Measurements from ENCODE around the gene LSM12. TPM values are rescaled to one million over a fixed set of nuclear protein-coding genes. Genes with fewer than 3 reads are reported as not detected.
"Not testable (repeated sequence)": the region's sequence is repeated elsewhere in the genome, so short reads cannot be mapped to it uniquely, and the experiment has no call there.

The LSM12 gene
- total RNA-seq, 1 donor from 2014 or later = 55.4 TPM

- no peak for DNase-seq (ENCODE audit: low spot score, unreplicated experiment)
- H3K9me3 Mint-ChIP-seq (ENCODE audit: low read depth) = no peaks in the 10 kb centered on the region
- no peak overlapping the region for H3K27ac Mint-ChIP-seq
- no peak overlapping the region for H3K4me3 Mint-ChIP-seq (ENCODE audit: low read depth)
- H3K27me3 Mint-ChIP-seq = no peaks in the 10 kb centered on the region
- TF ChIP-seq CTCF (IDR thresholded peaks at IDR 0.05; ENCODE audit: unreplicated experiment) = no peak
- peaks cover 2% of the 10 kb centered on the region for H3K36me3 Mint-ChIP-seq (ENCODE audit: insufficient read depth)
- H3K4me1 Mint-ChIP-seq (ENCODE audit: low read depth) = peaks cover 4% of the 10 kb centered on the region
These were observed 42.2 kb upstream of the LSM12 start for GRCh38 chr17:44108440-44109311.

GRCh38 chr17:44106801-44107200 is 40.3 kb upstream of the LSM12 start:
- Mint-ChIP-seq H3K4me3 (ENCODE audit: low read depth) (no peak overlapping the region), H3K27me3 (no peaks in the 10 kb centered on the region)

GRCh38 chr17:44105941-44106340 is 39.5 kb upstream of the LSM12 start:
- H3K27ac Mint-ChIP-seq = no peak overlapping the region
- H3K4me1 Mint-ChIP-seq (ENCODE audit: low read depth) = peaks cover 3% of the 10 kb centered on the region

More at GRCh38 chr17:44106801-44107200, 40.3 kb upstream of the LSM12 start:
- Mint-ChIP-seq H3K36me3 (ENCODE audit: insufficient read depth) (no peaks in the 10 kb centered on the region), H3K27ac (no peak overlapping the region), H3K4me1 (ENCODE audit: low read depth) (peaks cover 4% of the 10 kb centered on the region), H3K9me3 (ENCODE audit: low read depth) (no peaks in the 10 kb centered on the region)
- DNase-seq (ENCODE audit: low spot score, unreplicated experiment) = no peak
- TF ChIP-seq CTCF (IDR thresholded peaks at IDR 0.05; ENCODE audit: unreplicated experiment) = no peak

GRCh38 chr17:44105483-44105882 is 39.0 kb upstream of the LSM12 start:
- no peak overlapping the region for H3K4me3 Mint-ChIP-seq (ENCODE audit: low read depth)
- peaks cover 3% of the 10 kb centered on the region for H3K4me1 Mint-ChIP-seq (ENCODE audit: low read depth)
- no peaks in the 10 kb centered on the region for H3K9me3 Mint-ChIP-seq (ENCODE audit: low read depth)
- no peak overlapping the region for H3K27ac Mint-ChIP-seq
- H3K36me3 Mint-ChIP-seq (ENCODE audit: insufficient read depth) = no peaks in the 10 kb centered on the region
- no peak for DNase-seq (ENCODE audit: low spot score, unreplicated experiment)
- no peak for TF ChIP-seq CTCF (IDR thresholded peaks at IDR 0.05; ENCODE audit: unreplicated experiment)
- H3K27me3 Mint-ChIP-seq = no peaks in the 10 kb centered on the region

More at GRCh38 chr17:44105941-44106340, 39.5 kb upstream of the LSM12 start:
- no peak for DNase-seq (ENCODE audit: low spot score, unreplicated experiment)
- H3K9me3 Mint-ChIP-seq (ENCODE audit: low read depth) = no peaks in the 10 kb centered on the region
- no peak for TF ChIP-seq CTCF (IDR thresholded peaks at IDR 0.05; ENCODE audit: unreplicated experiment)
- H3K27me3 Mint-ChIP-seq = no peaks in the 10 kb centered on the region
- H3K36me3 Mint-ChIP-seq (ENCODE audit: insufficient read depth) = no peaks in the 10 kb centered on the region
- no peak overlapping the region for H3K4me3 Mint-ChIP-seq (ENCODE audit: low read depth)

GRCh38 chr17:44102849-44103622 is 36.6 kb upstream of the LSM12 start:
- DNase-seq (ENCODE audit: low spot score, unreplicated experiment) = no peak
- no peaks in the 10 kb centered on the region for H3K36me3 Mint-ChIP-seq (ENCODE audit: insufficient read depth)
- TF ChIP-seq CTCF (IDR thresholded peaks at IDR 0.05; ENCODE audit: unreplicated experiment) = no peak
- no peaks in the 10 kb centered on the region for H3K4me1 Mint-ChIP-seq (ENCODE audit: low read depth)
- H3K4me3 Mint-ChIP-seq (ENCODE audit: low read depth) = no peak overlapping the region
- H3K9me3 Mint-ChIP-seq (ENCODE audit: low read depth) = no peaks in the 10 kb centered on the region
- H3K27ac Mint-ChIP-seq = peak overlapping the region; percentile 84
- no peaks in the 10 kb centered on the region for H3K27me3 Mint-ChIP-seq

- not testable (repeated sequence) for H3K36me3 Mint-ChIP-seq (ENCODE audit: insufficient read depth); H3K27me3 Mint-ChIP-seq; H3K27ac Mint-ChIP-seq; H3K9me3 Mint-ChIP-seq (ENCODE audit: low read depth); H3K4me1 Mint-ChIP-seq (ENCODE audit: low read depth); H3K4me3 Mint-ChIP-seq (ENCODE audit: low read depth); DNase-seq (ENCODE audit: low spot score, unreplicated experiment)
These were observed 35.4 kb upstream of the LSM12 start for GRCh38 chr17:44101858-44102257.
